GM12878 (cell line): ENCODE measurements around the gene GNAO1. TPM values are rescaled to one million over a fixed set of nuclear protein-coding genes. Genes with fewer than 3 reads are reported as not detected.

Experiments
- ATAC-seq: fragments of 200-7000 bp; cut with Tn5 transposase; 3 replicates; pipeline ENCODE4 v1.9.1; 2020; ENCODE audit warnings: mild to moderate bottlenecking, moderate library complexity
- BruUV-seq: library from RNA; stranded (reverse); fragments of 400-500 nt; replicated peaks from 2 replicates; lab custom pipeline; 2021; lab: Mats Ljungman, UMichigan
- CTCF ChIA-PET: fragments of 300-600 bp; sonication (Branson Sonifier 250); formaldehyde crosslinking; extraction: SDS; loops from one replicate; lab custom pipeline; 2021; ENCODE audit warnings: inconsistent platforms; lab: Yijun Ruan, JAX
- POLR2A ChIA-PET: fragments of 350-600 bp; formaldehyde crosslinking; extraction: SDS; loops from one replicate; lab custom pipeline; 2021; ENCODE audit warnings: inconsistent platforms; lab: Charles Lee
- RAD21 ChIA-PET: fragments of 300-600 bp; sonication (Branson Sonifier 250); formaldehyde crosslinking; loops from one replicate; lab custom pipeline; 2023; ENCODE audit warnings: antibody characterized with exemption; ENCODE audit not compliant: unreplicated experiment; lab: Charles Lee
- SMC1A ChIA-PET: fragments of 300-600 bp; sonication (Branson Sonifier 250); formaldehyde crosslinking; loops from one replicate; lab custom pipeline; 2023; ENCODE audit not compliant: unreplicated experiment, uncharacterized antibody; lab: Charles Lee
- DNase-seq: peaks from one replicate; pipeline ENCODE4 v3.0.0-alpha.2; 2011; ENCODE audit warnings: low read depth, low spot score
- FAIRE-seq: peaks from 3 replicates; lab custom pipeline; 2011; peaks lifted over from hg19 to GRCh38; lab: Jason Lieb, UNC
- H2AFZ ChIP-seq: 2 replicates; pipeline ENCODE4 v1.6.0; 2011; ENCODE audit warnings: low read depth, low read length, control low read depth; ENCODE audit not compliant: control insufficient read depth
- H3K27ac ChIP-seq: 2 replicates; pipeline ENCODE4 v1.5.1; 2011; ENCODE audit warnings: control low read depth; ENCODE audit not compliant: control insufficient read depth, insufficient read depth
- H3K27me3 ChIP-seq, 2 experiments: replicated peaks in 1 of 2; 2 replicates each; pipeline versions ENCODE4 v1.6.0 to v1.6.1; 2011; ENCODE audit warnings: low read length in 1 of 2; ENCODE audit not compliant: control insufficient read depth in 2 of 2, insufficient read depth in 2 of 2
- H3K36me3 ChIP-seq, 2 experiments: 2 replicates each; pipeline ENCODE4 v1.5.1; 2011; ENCODE audit warnings: low read length in 1 of 2; ENCODE audit not compliant: control insufficient read depth in 2 of 2, insufficient read depth in 2 of 2
- H3K4me1 ChIP-seq: 2 replicates; pipeline ENCODE4 v1.6.1; 2011; ENCODE audit warnings: mild to moderate bottlenecking, low read length, moderate library complexity, mixed read lengths; ENCODE audit not compliant: control insufficient read depth, insufficient read depth
- H3K4me2 ChIP-seq: 2 replicates; pipeline ENCODE4 v1.6.0; 2011; ENCODE audit warnings: control low read depth; ENCODE audit not compliant: control insufficient read depth, insufficient read depth
- H3K4me3 ChIP-seq: fragments of 200-600 bp; sonication (generic); 2 replicates; pipeline ENCODE4 v1.5.1; 2016
- H3K79me2 ChIP-seq: 2 replicates; pipeline ENCODE4 v1.6.0; 2011; ENCODE audit warnings: low read length; ENCODE audit not compliant: control insufficient read depth, insufficient read depth
- H3K9ac ChIP-seq: 2 replicates; pipeline ENCODE4 v1.8.0; 2011; ENCODE audit warnings: low read length, control low read depth, mixed read lengths; ENCODE audit not compliant: control insufficient read depth, insufficient read depth
- H3K9me3 ChIP-seq: replicated peaks from 3 replicates; pipeline ENCODE4 v1.5.1; 2011; ENCODE audit warnings: mild to moderate bottlenecking, low read length; ENCODE audit not compliant: control insufficient read depth, insufficient read depth
- H4K20me1 ChIP-seq: 2 replicates; pipeline ENCODE4 v1.6.0; 2011; ENCODE audit not compliant: control insufficient read depth, insufficient read depth
- CEBPZ ChIP-seq: fragments of 150-350 bp; IDR thresholded peaks from 2 replicates; pipeline ENCODE4 v1.6.1; 2016; ENCODE audit warnings: low read depth, low read length
- CUX1 ChIP-seq: IDR thresholded peaks from 2 replicates; pipeline ENCODE4 v1.6.1; 2012; ENCODE audit warnings: improper control_type of control experiment, low read depth, low read length; ENCODE audit not compliant: insufficient replicate concordance
- E2F8 ChIP-seq: fragments of 450-650 bp; IDR thresholded peaks from 2 replicates; pipeline ENCODE4 v1.6.1; 2018; ENCODE audit warnings: mild to moderate bottlenecking, low read depth, moderate library complexity; ENCODE audit not compliant: partially characterized antibody
- MAX ChIP-seq: IDR thresholded peaks from 2 replicates; pipeline ENCODE4 v1.6.1; 2012; ENCODE audit warnings: low read depth, low read length, improper control_type of control experiment
- MTA2 ChIP-seq: fragments of 450-650 bp; IDR thresholded peaks from 2 replicates; pipeline ENCODE4 v1.6.1; 2016; ENCODE audit warnings: low read depth, mild to moderate bottlenecking, moderate library complexity
- SMARCA5 ChIP-seq: fragments of 450-650 bp; IDR thresholded peaks from 2 replicates; pipeline ENCODE4 v1.6.1; 2017; ENCODE audit warnings: mild to moderate bottlenecking
- STAT1 ChIP-seq: fragments of 450-650 bp; conservative IDR thresholded peaks from 2 replicates; pipeline ENCODE4 v1.6.1; 2014; ENCODE audit warnings: antibody characterized with exemption, mild to moderate bottlenecking
- ZBTB4 ChIP-seq: fragments of 450-650 bp; formaldehyde crosslinking; IDR thresholded peaks from 2 replicates; pipeline ENCODE4 v1.4.0; 2022; ENCODE audit warnings: mild to moderate bottlenecking, moderate library complexity
- WGBS: methylation state at CpG from one replicate; pipeline ENCODE4 v1.1.6; 2016; ENCODE audit warnings: low lambda C conversion rate; ENCODE audit not compliant: insufficient replicate concordance, insufficient coverage; ENCODE audit errors: missing lambda C conversion rate; 5-methylcytosine and 5-hydroxymethylcytosine counted together
- in situ Hi-C: fragments of 300-500 bp; cut with MboI; formaldehyde crosslinking; loops from 9 replicates; pipeline ENCODE4 v1.14.3; 2018; ENCODE audit warnings: mixed read lengths
- intact Hi-C: fragments of 100-400 bp; cut with micrococcal nuclease; formaldehyde crosslinking; loops from one replicate; pipeline ENCODE4 v1.14.2; 2022; ENCODE audit not compliant: unreplicated experiment
- polyA plus RNA-seq, 11 experiments: library from polyadenylated mRNA; depleted of rRNA in 4 of 11; unstranded in 6 of 11; stranded (reverse) in 5 of 11; fragments of >200 nt; fragmentation: Nextera tagmentation in 4 of 11; fragmentation: Illumina TruSeq in 1 of 11; extraction: Ambion mirVana in 4 of 11; extraction: Trizol in 1 of 11; gene quantifications; 1 replicate in 1 of 11; 2 replicates in 10 of 11; pipeline versions ENCODE4 v1.2.1 to v1.2.3, GENCODE V29; 2011 to 2016; ENCODE audit warnings: inconsistent platforms in 2 of 11, missing spikeins in 2 of 11, low read depth in 1 of 11
- total RNA-seq, 4 experiments: library from RNA; depleted of rRNA in 3 of 4; stranded (reverse); fragments of >200 nt in 3 of 4; fragmentation: Illumina TruSeq in 1 of 4; extraction: Trizol in 1 of 4; gene quantifications; 2 replicates each; pipeline versions ENCODE4 v1.2.1 to v1.2.3, GENCODE V29; 2013 to 2021

GNAO1 gene
- total and polyA plus RNA-seq, 10 of the 15 experiments (the other 5 are each of a cell fraction or from before 2014, with no cell fraction given) = 0.05 to 0.28 (median 0.14) TPM; not detected in 6

GRCh38 chr16:56354746-56355145 is 163.5 kb downstream of the GNAO1 start:
- Histone ChIP-seq H4K20me1 (no peaks in the 10 kb centered on the region), H3K4me1 (peaks cover 12% of the 10 kb centered on the region), H3K27ac (no peak overlapping the region), H2AFZ (no peak overlapping the region), H3K9ac (no peak overlapping the region), H3K79me2 (no peaks in the 10 kb centered on the region), H3K9me3 (no peaks in the 10 kb centered on the region), H3K4me2 (no peak overlapping the region), H3K36me3 (no peaks in the 10 kb centered on the region), H3K4me3 (no peak overlapping the region), H3K27me3 (no peaks in the 10 kb centered on the region)
- WGBS = 92% methylated on average over 17 of the region's 17 CpGs
- DNase-seq (no peak), FAIRE-seq (no peak), ATAC-seq (no peak)
- ChIA-PET CTCF (interaction anchor here (3.0 kb wide), 1 partner anchor 23 kb away, joined by 18 read pairs; no protein-coding TSS in a partner anchor), RAD21 (no interaction called here), POLR2A (no interaction called here), SMC1A (interaction anchor here (2.3 kb wide), 1 partner anchor 23 kb away, joined by 7 read pairs; no protein-coding TSS in a partner anchor)
- in situ Hi-C loops (no loop called here), intact Hi-C loops (no loop called here)
- BruUV-seq = no TSS peak
- TF ChIP-seq ZBTB4 (CRISPR knock-in tag) = no peak
- TF ChIP-seq STAT1 = no peak
- TF ChIP-seq MTA2 = no peak
- TF ChIP-seq E2F8 = no peak
- TF ChIP-seq CEBPZ = no peak
- TF ChIP-seq MAX = no peak
- TF ChIP-seq CUX1 = no peak
- no peak for TF ChIP-seq SMARCA5
